Progenitor cell of endocrine pancreas (in vitro differentiated cells): ENCODE results near the gene PRAC2. TPM values are rescaled to one million over a fixed set of nuclear protein-coding genes. Genes with fewer than 3 reads are reported as not detected.
A peak's percentile ranks its signal among the peaks of the same experiment; 100 is the strongest.

Experiments
- DNase-seq: peaks from one replicate; pipeline ENCODE4 v3.0.0; 2021; ENCODE audit warnings: low spot score; ENCODE audit not compliant: unreplicated experiment
- H3K27ac Mint-ChIP-seq: 2 replicates; pipeline ENCODE4 v1.8.0; 2021; ENCODE audit warnings: mild to moderate bottlenecking, moderate library complexity, mixed read lengths
- H3K27me3 Mint-ChIP-seq: 2 replicates; pipeline ENCODE4 v1.8.0; 2021; ENCODE audit warnings: mixed read lengths
- H3K36me3 Mint-ChIP-seq: 2 replicates; pipeline ENCODE4 v1.8.0; 2022; ENCODE audit warnings: mixed read lengths; ENCODE audit not compliant: insufficient read depth
- H3K4me1 Mint-ChIP-seq: 2 replicates; pipeline ENCODE4 v1.8.0; 2021; ENCODE audit warnings: low read depth, mixed read lengths
- H3K4me3 Mint-ChIP-seq: 2 replicates; pipeline ENCODE4 v1.8.0; 2021; ENCODE audit warnings: low read depth, mild to moderate bottlenecking, moderate library complexity, mixed read lengths
- H3K9me3 Mint-ChIP-seq: 2 replicates; pipeline ENCODE4 v1.8.0; 2021; ENCODE audit warnings: low read depth, mixed read lengths
- CTCF ChIP-seq: fragments of 200-600 bp; sonication (generic); IDR thresholded peaks from one replicate; pipeline ENCODE4 v1.5.0; 2021; ENCODE audit warnings: antibody characterized with exemption, mild to moderate bottlenecking; ENCODE audit not compliant: unreplicated experiment
- total RNA-seq: library from RNA; stranded (reverse); gene quantifications from 2 replicates; pipeline ENCODE4 v1.2.1, GENCODE V29; 2021

The PRAC2 gene
- total RNA-seq, 1 donor from 2014 or later = not detected

- Mint-ChIP-seq H3K27ac (peak overlapping the region; percentile 77), H3K36me3 (no peaks in the 10 kb centered on the region), H3K9me3 (no peaks in the 10 kb centered on the region), H3K27me3 (peaks cover 99% of the 10 kb centered on the region), H3K4me3 (peak overlapping the region; percentile 35), H3K4me1 (peaks cover 2% of the 10 kb centered on the region)
- TF ChIP-seq CTCF = no peak
- DNase-seq = no peak
These were observed 4.0 kb upstream of the PRAC2 start for GRCh38 chr17:48718761-48719641.

GRCh38 chr17:48719642-48720265 is 3.2 kb upstream of the PRAC2 start:
- DNase-seq = no peak
- H3K27me3 Mint-ChIP-seq = peaks cover 99% of the 10 kb centered on the region
- no peak overlapping the region for H3K4me3 Mint-ChIP-seq
- H3K36me3 Mint-ChIP-seq = no peaks in the 10 kb centered on the region
- no peak overlapping the region for H3K27ac Mint-ChIP-seq
- no peaks in the 10 kb centered on the region for H3K9me3 Mint-ChIP-seq
- TF ChIP-seq CTCF = no peak
- peaks cover 4% of the 10 kb centered on the region for H3K4me1 Mint-ChIP-seq

GRCh38 chr17:48720266-48721008 is 2.5 kb upstream of the PRAC2 start:
- Mint-ChIP-seq H3K4me3 (no peak overlapping the region), H3K27ac (peak overlapping the region; percentile 22), H3K4me1 (peaks cover 4% of the 10 kb centered on the region), H3K27me3 (peaks cover 100% of the 10 kb centered on the region), H3K36me3 (no peaks in the 10 kb centered on the region), H3K9me3 (no peaks in the 10 kb centered on the region)
- no peak for TF ChIP-seq CTCF
- DNase-seq = no peak

- DNase-seq = no peak
- Mint-ChIP-seq H3K27ac (no peak overlapping the region), H3K27me3 (peaks cover 100% of the 10 kb centered on the region), H3K9me3 (no peaks in the 10 kb centered on the region), H3K4me1 (peaks cover 4% of the 10 kb centered on the region), H3K4me3 (no peak overlapping the region), H3K36me3 (no peaks in the 10 kb centered on the region)
- TF ChIP-seq CTCF = no peak
These were observed 2.0 kb upstream of the PRAC2 start for GRCh38 chr17:48721009-48721402.

GRCh38 chr17:48722201-48722907 is 631 bp upstream of the PRAC2 start, which contains the start of gene PRAC1:
Gene PRAC1 (minus strand): TSS chr17:48722518. CDS start chr17:48722392, 126 bp downstream.
- Mint-ChIP-seq H3K4me1 (peaks cover 4% of the 10 kb centered on the region), H3K36me3 (no peaks in the 10 kb centered on the region), H3K4me3 (no peak within 1 kb of the TSS), H3K9me3 (no peaks in the 10 kb centered on the region), H3K27me3 (peaks cover 100% of the 10 kb centered on the region), H3K27ac (no peak within 1 kb of the TSS)
- no peak for TF ChIP-seq CTCF
- DNase-seq = no peak
